GM12801 (cell line): ENCODE data around the gene SPECC1.

Source experiments
- TF ChIP-seq, protein P1 (sequence below): IDR thresholded peaks from one replicate; pipeline ENCODE4 v1.5.1; 2011; ENCODE audit warnings: control low read depth; ENCODE audit not compliant: insufficient read length; ENCODE audit errors: extremely low read depth

Gene SPECC1

DNA sequence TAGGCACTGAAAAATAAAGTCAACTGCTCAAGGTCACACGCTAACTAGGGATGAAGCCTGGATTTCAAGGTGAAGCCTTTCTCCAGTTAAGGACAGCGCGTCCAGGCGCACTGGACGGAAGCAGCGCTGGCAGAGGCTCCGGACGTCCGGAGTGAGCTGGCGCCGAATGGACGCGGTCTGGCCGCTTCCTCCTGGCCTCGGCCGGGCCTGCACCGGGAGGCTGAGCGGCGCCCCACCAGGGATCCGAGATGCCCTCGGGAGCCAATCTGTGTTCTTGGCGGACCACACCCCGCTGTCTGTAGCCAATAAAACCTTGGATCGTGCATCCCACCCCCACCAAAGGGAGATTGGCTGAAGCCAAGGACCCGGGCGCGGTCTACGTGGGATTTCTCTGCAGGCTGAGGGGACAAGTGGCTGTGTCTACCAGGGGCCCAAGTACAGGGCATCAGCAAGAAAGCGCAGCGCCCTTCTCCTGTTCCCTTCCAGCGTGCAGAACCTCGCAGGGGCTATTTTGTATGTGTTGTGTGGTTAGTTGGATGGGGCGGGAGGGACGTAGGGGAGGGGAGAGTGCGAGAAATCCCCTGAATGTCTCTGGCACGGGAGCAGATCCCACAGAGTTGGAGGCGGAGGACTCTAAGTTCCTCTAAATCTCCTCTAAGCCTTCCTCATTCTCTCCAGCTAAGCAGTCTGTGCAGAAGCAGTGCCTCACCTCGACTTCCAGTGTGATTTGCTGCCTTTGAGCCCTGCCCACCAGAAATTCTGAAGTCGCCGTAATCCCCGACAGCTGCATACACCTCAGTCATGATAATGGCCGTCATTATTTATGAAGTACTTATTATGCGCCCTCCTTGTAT is 29.0 kb upstream of the SPECC1 start:
- TF ChIP-seq, protein P1, sequence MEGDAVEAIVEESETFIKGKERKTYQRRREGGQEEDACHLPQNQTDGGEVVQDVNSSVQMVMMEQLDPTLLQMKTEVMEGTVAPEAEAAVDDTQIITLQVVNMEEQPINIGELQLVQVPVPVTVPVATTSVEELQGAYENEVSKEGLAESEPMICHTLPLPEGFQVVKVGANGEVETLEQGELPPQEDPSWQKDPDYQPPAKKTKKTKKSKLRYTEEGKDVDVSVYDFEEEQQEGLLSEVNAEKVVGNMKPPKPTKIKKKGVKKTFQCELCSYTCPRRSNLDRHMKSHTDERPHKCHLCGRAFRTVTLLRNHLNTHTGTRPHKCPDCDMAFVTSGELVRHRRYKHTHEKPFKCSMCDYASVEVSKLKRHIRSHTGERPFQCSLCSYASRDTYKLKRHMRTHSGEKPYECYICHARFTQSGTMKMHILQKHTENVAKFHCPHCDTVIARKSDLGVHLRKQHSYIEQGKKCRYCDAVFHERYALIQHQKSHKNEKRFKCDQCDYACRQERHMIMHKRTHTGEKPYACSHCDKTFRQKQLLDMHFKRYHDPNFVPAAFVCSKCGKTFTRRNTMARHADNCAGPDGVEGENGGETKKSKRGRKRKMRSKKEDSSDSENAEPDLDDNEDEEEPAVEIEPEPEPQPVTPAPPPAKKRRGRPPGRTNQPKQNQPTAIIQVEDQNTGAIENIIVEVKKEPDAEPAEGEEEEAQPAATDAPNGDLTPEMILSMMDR: no peak

DNA sequence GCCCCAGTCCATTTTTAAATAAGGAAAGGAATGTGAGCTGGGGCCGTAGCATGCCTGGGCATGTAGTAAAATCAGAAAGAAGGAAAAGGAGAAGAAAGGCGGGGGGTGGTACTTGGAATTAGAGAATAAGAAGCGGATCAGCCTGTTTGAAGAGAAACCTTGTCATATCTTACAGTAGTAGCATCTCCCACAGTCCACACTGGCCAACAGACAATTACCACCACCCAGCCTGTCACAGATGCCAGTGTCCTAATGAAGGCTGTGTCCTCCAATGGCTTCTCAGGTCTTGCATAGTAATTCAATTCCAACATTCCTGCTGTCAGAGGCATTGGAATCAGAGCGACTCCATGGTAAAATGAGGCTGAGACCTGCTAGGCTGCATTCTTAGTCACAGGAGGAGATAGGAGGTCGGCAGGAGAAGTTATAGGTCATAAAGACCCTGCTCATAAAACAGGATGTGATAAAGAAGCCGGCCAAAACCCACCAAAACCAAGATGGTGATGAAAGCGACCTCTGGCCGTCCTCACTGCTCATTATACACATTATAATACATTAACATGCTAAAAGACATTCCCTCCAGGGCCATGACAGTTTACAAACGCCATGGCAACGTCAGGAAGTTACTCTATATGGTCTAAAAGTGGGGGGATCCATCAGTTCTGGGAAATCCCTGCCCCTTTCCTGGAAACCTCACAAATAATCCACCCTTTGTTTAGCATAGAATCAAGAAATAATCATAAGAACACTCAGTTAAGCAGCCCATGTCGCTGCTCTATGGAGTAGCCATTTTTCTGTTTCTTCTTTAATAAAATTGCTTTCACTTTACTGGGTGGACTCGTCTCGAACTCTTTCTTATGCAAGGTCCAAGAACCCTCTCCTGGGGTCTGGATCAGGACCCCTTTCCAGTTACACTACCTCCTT is 22.0 kb upstream of the SPECC1 start:
- TF ChIP-seq, protein P1: no peak

DNA sequence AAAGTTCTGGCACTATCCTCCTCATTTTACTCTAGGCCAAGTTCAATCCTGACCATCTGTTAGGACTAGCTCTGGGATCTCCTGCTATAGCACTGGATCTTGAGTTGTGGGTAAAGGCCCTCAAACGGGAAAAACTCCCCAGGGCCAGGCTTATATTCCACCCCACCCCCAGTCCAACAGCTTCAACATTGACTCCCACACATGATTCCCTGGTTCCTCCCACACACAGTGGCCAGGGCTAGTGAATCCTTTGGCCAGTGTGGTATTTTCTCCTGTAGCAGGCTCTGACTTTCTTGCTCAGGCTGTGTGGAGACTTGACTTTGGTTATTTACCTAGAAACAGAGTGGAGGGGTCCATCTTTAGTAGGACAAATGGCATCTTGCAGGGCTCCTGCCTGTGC is 21.3 kb upstream of the SPECC1 start:
- TF ChIP-seq, protein P1: no peak

DNA sequence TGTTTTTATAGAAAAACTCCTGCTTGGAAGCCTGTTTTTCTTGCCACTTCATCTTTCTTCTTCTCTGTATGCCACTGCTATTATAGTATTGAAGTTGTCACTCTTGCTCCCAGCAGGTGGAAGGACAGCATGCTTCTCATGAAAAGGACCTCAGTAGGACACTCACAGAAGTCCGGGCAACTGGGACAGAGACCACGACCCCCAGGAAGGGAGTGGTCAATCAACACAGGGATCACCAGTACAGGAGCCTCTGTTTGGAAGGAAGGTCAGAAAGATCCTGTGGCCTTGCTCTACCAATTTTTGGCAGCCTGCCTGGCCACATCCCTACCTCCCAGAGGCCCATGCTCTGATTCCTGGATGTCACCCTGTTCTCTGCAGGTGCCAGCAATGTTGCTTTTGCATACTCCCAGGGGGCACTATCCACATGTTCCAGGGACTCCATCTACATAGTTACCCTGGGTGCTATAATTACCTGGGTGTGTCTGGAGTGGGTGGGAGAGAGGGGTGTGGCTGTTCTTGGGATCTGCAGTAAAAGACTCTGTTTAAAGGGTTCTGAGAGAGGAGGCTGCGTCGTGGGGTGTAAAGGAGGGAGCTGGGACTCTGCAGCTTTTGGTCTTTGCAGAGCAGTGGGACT is 17.8 kb upstream of the SPECC1 start:
- TF ChIP-seq, protein P1: no peak

DNA sequence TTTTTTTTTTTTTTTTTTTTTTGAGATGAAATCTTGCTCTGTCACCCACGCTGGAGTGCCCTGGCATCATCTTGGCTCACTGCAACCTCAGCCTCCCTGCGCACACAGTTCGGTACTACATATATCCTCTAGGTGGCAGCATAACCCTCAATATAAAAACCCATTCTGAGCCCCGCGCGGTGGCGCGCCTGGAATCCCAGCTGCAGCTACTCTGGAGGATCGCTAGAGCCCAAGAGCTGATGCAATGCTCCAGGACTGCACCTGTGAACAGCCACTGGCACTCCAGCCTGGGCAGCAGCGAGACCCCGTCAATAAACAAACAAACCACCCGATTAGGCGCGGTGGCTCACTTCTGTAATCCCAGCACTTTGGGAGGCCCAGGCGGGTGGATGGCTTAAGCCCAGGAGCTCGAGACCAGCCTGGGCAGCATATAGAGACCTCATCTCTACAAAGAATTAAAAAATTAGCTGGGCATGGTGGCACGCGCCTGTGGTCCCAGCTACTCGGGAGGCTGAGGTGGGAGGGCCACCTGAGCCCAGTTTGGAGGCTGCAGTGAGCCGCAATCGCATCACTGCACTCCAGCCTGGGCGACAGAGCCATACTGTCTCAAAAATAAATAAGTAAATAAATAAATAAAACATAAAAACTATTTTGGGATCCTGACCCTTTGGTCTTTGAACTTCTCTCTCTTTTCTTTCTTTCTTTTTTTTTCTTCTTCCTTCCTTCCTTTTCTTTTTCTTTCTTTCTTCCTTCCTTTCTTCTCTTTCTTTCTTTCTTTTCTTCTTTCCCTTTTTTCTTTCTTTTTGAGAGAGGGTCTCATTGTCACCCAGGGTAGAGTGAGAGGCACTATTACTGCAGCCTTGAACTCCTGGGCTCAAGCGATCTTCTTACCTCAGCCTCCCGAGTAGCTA is 16.1 kb upstream of the SPECC1 start:
- TF ChIP-seq, protein P1: no peak

DNA sequence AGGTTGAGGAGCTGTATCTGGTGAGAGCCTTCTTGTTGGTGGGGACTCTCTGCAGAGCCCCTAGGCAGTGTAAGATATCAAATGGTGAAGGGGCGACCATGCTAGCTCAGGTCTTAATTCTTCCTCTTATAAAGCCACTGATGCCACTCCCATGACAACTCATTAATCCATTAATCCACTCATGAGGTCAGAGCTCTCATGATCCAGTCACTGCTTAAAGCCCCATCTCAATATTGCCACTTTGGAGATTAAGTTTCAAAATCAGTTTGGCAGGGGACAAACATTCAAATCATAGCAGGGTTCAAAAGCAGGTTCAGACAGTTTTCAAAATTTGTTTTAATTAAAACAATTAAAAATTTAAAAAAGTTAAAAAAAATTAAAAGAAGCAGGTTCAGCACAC is 13.1 kb upstream of the SPECC1 start:
- TF ChIP-seq, protein P1: no peak
